SIG-M5 (cell line): Measurements from ENCODE around the gene CELSR1.

ENCODE experiments used
- DNase-seq: peaks from one replicate; lab custom pipeline; 2025; lab: John Stamatoyannopoulos, UW

CELSR1 gene

GRCh38 chr22:46443850-46444389 lies 93.5 kb downstream of the CELSR1 start:
- no peak for DNase-seq

GRCh38 chr22:46442217-46442853 lies 95.1 kb downstream of the CELSR1 start:
- no peak for DNase-seq

DNA sequence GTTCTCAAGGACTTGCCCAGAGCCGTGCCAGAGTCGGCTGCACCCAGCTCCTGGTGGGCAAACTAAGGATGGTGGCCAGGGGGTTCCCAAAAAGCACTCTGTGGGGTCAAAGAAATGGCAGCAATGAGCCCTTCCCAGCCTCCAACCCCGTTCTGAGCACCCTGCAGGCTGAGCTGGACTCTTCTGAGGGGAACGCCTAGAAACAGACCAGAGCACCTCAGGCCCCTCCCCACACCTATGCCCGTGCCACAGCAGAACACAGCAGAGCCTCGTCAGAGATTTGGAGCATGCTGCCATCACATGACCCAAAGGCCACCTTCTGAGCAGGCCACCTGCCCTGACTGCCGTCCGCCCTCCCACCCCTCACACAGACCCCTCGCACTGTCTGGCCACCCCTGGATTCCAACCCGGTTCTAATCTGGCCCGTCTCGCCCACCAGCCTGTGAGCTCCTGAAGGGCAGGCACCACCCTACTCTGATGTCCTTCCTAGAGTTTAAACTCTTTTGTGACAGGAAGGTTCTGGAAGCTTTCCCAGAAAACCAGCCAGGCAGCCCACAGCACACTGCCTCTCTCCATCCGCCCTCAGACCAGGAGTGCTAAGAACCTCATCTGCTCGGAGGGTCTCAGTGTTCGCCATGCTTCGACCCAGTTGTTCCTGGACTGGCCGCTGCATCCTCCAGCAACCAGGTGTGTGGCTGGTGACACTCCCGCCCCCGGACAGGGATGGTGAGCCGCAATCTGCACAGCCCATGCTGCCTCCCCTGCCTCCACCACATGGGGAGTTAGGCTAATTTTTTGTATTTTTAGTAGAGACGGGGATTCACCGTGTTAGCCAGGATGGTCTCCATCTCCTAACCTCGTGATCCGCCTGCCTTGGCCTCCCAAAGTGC lies 97.6 kb downstream of the CELSR1 start:
- DNase-seq, result no peak

- no peak for DNase-seq
Observed at GRCh38 chr22:46439111-46439510, 98.3 kb downstream of the CELSR1 start.

DNA sequence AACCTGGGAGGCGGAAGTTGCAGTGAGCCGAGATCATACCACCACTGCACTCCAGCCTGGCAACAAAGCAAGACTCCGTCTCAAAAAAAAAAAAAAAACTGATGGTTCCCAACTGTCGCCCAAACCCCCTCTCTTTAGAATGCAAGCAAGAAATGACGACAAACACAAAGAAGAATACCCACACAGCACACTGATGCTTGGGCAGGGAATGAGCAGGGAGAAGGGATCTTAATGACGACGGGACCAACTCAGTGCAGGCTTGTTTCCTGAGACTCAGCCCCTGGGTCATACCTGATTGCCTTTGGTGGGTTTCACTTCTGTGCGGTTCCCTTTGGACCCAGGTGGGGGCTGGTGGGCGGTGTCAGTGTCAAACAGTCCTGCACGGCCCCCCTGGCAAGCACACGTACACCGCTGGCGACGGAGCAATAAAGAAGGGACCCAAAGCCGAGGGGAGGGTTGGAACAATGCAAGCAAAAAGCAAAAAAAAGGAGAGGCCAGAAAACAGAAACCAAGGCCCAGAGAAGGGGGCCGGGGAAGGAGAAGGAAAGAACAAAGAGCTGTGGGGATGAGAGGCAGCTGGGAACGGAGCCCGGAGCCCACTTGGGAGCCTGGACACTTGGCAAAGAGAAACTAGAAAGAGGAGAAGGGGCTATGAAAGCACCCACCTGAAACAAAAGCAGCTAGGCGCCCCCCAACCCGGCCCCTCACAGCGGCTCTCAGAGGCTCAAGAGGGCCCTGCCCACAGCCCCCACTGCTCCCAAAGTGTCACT lies 99.6 kb downstream of the CELSR1 start:
- DNase-seq, result no peak

DNA sequence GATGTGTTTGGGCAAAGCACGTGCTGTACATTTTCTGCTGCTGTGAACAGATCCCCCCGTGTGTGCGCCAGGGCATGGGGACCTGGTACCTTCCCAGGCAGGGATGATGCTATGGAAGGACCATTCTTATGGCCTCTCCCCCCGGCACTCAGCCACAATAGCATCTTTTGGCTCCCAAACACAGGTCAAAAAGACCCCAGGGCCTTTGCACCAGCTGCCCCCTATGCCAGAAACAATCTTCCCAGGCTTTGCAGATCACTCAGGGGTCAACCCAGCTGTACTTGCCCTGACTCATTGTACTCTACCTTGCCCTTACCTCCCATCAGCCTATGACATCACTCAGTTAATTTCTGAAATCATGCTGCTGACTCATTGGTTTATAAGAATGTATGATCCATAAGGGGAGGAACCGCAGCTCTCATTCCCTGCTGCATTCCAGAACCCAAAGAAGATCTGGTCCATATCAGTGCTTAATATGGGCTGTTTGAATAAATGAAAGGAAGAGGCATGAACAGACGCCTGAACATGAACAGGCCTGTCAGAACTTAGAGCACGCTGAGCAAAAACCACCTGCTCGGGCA lies 100.7 kb downstream of the CELSR1 start:
- DNase-seq, result no peak

GRCh38 chr22:46433318-46433717 lies 104.1 kb downstream of the CELSR1 start:
- no peak for DNase-seq

DNA sequence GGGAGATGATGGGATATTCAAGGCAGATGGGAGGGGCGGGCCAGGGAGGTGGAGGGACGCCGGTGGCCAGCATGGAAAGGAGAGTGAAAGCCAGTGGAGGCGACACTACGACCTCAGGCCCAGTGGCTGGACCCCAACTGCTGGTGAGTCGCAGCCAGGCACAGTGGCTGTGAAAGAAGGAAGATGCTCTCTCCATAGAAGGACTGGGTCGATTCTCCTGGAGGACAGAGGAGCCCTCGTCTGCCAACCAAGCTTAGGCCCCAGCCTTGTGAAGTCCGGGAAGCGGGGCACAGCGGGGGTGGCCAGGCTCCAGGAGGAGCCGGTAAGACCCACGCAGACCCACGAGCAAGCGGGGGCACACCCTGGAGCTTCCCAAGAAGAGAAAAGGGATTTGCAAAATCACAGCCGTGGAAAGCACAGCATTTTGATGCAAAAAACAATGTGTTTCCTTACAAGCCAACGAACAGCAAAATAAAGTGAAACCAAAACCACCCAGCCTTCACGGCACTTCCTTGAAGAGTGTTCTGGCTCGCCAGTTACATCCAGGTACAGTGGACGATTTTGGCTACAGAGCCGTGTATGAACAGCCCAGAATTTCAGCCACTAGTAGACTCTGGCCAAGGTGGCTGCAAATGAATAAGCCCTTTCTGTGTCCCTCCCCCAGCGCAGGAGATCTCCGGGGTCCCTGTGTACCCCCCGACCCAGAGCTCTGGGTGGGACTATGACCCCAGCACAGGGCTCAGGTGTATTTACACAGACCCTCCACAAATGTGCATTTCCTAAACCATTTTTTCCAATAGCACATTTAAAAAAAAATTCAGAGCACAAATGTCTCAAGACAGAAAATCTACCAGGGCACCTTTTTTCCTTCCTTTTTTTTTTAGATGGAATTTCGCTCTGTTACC lies 105.0 kb downstream of the CELSR1 start:
- DNase-seq, result no peak

DNA sequence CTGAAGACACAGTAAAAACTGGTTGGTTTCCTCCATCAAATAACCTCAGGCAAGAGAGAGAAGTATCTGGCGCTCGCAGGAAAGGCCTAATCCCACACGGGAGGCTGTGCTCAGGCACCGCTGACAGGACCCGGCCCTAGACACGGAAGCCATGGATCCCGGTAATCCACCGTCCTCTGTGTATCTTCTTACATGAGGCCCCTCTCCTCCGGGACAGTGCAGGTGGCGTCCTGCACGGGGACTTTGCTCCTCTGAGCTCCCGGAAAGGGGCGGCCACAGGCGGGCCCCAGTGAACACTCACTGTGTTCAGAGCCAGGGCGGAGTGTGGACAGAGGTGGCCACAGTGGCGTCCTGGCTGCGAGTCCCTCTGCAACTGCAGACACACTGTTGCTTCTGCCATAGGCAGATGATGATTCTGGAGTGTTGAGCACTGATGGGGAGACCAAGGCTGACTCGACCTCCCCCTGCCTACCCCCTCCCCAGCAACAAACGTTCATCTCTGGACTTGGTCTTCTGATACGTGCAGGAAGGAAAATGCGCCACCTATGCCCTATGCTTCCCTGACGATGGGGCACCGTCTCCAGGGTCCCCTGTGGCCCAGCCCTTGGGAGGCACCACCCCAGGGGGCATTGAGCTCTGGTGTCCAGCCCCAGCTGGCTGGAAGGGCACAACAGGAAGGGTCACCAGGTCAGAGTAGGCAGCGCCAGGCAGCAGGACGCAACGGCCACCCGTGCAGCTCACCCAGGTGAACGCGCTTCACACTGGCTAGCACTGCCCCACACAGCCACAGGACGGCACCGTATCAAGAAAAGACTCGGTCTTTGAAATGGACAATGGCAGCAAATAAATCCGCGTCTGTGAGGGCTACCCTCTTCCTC lies 106.2 kb downstream of the CELSR1 start:
- no peak for DNase-seq

DNA sequence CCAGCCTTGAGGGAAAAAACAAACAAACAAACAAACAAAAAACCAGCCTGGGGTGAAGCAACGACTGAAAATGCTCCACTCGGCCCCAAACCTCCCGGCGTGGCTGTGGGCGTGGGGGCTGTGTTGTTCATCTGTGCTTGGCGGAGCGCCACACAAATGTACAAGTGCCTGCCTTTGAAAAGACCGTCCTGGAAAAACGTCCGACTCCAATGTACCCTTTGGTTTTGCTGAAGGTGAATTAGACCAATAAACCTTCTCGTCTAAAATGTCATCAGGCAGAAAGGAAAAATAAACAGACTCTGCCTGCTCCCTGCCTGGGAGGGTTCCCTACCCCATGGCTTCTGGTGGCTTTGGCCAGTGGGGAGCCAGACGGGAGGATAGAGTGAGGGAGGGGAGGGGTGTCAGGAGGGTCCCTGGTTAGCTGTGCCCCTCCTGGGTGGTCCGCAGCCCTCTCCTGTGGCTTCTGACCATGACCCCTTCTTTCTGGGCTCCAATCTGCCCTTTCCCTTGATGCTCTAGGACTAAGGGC lies 108.0 kb downstream of the CELSR1 start:
- DNase-seq, result no peak

GRCh38 chr22:46428602-46429324 lies 108.7 kb downstream of the CELSR1 start:
- DNase-seq, result no peak

- DNase-seq, result no peak
Observed at GRCh38 chr22:46428171-46428570, 109.2 kb downstream of the CELSR1 start.

- DNase-seq, result no peak
Observed at GRCh38 chr22:46425016-46425415, 112.4 kb downstream of the CELSR1 start.

DNA sequence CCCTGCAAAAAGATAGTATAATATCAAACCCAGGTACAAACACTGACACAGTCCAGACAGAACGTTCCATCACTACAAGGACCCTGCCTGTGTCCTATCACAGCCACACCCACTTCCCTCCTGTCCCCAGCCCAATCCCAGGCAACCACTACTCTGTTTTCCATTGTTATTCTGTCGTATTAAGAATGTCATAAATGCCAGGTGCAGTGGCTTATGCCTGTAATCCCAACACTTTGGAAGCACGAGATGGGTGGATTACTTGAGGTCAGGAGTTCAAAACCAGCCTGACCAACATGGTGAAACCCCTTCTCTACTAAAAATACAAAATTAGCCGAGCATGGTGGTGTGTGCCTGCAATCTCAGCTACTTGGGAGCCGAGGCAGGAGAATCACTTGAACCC lies 112.9 kb downstream of the CELSR1 start:
- no peak for DNase-seq

DNA sequence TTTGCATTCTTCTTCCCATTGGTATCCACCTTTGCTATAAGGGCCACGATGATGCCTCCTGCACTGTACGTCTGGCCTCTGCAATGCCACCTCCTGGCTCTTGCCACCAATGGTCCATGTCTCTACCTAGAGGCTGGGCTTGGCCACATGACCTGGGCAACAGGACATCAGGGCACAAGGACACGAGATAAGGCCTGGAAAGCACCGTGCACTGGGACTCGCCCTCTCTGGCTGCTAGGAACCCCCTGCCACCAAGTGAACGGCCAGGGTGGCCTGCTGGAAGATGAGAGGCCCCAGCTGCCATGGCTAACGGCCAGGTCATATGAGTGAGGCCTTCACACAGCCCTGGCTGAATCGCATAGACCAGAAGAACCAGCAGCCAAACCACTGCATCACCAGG lies 114.5 kb downstream of the CELSR1 start:
- DNase-seq, result no peak

- no peak for DNase-seq
Observed at GRCh38 chr22:46421267-46421666, 116.2 kb downstream of the CELSR1 start.

DNA sequence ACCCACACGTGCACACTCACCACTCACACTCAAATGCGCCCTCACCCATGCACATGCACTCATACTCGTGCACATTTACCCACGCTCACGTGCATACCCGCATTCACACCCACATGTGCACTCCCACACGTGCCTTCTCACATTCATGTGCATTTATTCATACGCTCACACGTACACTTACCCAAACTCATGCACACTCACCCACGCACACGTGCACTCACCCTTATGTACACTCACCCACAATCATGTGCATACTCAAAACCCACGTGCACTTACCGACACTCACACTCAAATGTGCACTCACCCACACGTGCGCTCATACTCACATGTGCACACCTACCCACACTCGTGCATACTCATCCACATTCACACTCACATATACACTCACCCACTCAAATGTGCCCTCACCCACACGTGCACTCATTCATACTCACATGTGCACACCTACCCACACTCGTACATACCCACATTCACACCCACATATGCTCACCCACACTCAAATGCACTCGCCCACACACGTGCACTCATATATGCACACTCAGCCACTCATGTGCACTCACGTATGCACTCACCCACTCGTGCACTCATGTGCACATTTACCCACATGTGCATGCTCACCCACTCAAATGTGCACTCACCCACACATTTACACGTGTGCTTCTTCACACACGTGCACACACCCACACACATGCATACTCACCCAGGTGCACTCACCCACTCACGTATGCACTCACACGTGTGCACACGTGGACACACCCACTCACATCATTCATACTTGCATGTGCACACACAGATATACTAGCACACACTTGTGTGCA lies 117.5 kb downstream of the CELSR1 start:
- no peak for DNase-seq

DNA sequence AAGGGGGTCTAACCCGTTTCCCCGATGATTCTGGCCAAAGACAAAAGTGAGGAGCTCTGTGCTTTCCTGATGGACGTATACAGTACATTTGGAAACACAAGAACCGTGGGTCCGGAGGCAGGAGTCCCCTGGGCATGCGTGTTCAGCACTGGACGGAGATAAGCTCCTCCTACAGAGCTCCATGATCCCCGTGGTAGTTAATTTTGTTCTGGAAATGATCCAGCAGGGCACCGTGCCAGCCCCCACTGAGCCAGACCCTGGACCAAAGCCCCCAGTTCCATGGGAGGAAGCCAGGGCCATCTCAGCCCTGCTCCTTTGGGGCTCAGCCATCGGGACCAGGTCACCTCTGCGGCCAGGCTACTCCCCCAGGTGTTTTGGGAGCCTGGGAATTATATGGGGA lies 118.6 kb downstream of the CELSR1 start:
- no peak for DNase-seq
